Ovary (tissue), 3 donors: ENCODE data around the gene RSPH6A.
A peak's percentile ranks its signal among the peaks of the same experiment; 100 is the strongest.

Source experiments
- EP300 ChIP-seq: sonication (generic); formaldehyde crosslinking; IDR thresholded peaks from one replicate; pipeline ENCODE4 v1.6.1; 2017; ENCODE audit warnings: antibody characterized with exemption
- TF ChIP-seq, protein P1 (sequence below), 3 donors: fragments of 450-650 bp in 2 of 3; fragments of 200-600 bp in 1 of 3; IDR thresholded peaks; one replicate each; pipeline versions ENCODE4 v1.5.1 to v1.8.0; 2016 to 2022; ENCODE audit warnings: antibody characterized with exemption in 3 of 3, mild to moderate bottlenecking in 1 of 3
- donor health status: DM: no; HTN: no; CAD: no.

DNA sequence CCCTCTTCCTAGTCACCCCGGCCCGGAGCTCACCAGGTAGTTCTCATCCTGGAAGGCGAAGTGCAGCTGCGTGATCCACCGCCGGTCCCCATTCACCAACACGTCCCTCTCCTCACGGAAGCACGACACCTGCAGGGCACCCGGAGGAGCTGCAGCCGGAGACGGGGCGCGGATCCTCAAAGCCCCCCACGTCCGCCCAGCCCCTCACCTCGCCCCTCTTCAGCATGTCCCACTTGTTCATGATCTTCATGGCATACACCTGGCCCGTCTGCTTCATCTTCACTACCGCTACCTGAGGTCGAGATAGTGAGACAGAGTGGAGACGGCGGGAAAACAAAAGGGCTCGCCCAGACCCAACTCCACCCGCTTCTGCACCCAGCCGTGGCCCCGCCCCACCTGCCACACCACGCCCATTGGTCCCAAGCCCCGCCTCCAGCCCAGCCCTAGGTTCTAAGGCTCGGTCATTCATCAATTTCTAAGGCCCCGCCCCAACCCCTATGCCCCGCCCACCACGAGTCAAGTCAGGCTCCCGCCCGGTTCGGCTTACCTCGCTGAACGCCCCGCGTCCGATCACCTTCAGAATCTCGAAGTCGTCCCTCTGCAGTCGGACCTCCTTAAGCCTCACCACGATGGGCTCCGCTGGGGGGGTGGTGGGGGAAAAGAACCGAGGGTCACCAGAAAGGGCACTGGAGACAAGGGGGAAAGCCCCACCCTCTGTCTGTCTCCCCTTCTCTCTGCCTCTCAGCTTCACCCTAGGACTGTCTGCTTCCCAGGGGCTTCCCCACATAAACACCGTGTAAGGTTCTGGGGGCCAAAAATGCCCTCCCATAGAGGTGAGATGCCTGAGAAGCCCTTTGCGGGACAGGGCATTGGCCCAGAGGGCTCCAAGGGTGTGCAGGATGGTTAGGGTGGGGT lies 35.6 kb downstream of the RSPH6A start:
- TF ChIP-seq, protein P1, sequence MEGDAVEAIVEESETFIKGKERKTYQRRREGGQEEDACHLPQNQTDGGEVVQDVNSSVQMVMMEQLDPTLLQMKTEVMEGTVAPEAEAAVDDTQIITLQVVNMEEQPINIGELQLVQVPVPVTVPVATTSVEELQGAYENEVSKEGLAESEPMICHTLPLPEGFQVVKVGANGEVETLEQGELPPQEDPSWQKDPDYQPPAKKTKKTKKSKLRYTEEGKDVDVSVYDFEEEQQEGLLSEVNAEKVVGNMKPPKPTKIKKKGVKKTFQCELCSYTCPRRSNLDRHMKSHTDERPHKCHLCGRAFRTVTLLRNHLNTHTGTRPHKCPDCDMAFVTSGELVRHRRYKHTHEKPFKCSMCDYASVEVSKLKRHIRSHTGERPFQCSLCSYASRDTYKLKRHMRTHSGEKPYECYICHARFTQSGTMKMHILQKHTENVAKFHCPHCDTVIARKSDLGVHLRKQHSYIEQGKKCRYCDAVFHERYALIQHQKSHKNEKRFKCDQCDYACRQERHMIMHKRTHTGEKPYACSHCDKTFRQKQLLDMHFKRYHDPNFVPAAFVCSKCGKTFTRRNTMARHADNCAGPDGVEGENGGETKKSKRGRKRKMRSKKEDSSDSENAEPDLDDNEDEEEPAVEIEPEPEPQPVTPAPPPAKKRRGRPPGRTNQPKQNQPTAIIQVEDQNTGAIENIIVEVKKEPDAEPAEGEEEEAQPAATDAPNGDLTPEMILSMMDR (IDR thresholded peaks at IDR 0.05): peak; percentile 49 to 68 (median 60)
- no peak for TF ChIP-seq EP300
